ENCODE results near the gene ANAPC2.

The ANAPC2 gene

GRCh38 chr9:137191691-137192447 is 3.5 kb upstream of the ANAPC2 start:
- TF ChIP-seq, protein P1, sequence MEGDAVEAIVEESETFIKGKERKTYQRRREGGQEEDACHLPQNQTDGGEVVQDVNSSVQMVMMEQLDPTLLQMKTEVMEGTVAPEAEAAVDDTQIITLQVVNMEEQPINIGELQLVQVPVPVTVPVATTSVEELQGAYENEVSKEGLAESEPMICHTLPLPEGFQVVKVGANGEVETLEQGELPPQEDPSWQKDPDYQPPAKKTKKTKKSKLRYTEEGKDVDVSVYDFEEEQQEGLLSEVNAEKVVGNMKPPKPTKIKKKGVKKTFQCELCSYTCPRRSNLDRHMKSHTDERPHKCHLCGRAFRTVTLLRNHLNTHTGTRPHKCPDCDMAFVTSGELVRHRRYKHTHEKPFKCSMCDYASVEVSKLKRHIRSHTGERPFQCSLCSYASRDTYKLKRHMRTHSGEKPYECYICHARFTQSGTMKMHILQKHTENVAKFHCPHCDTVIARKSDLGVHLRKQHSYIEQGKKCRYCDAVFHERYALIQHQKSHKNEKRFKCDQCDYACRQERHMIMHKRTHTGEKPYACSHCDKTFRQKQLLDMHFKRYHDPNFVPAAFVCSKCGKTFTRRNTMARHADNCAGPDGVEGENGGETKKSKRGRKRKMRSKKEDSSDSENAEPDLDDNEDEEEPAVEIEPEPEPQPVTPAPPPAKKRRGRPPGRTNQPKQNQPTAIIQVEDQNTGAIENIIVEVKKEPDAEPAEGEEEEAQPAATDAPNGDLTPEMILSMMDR (IDR thresholded peaks at IDR 0.05; ENCODE audit: low read depth, low read length, missing control alignments) = no peak
- in situ Hi-C loops (cut with HindIII; ENCODE audit: low sequenced_read_pairs) = no loop called here
- no peak overlapping the region for H3K4me3 ChIP-seq (ENCODE audit: low read depth, low read length)
- DNase-seq (ENCODE audit: low read depth) = no peak

GRCh38 chr9:137191245-137191644 is 2.9 kb upstream of the ANAPC2 start:
- no peak for DNase-seq (ENCODE audit: low read depth)
- TF ChIP-seq, protein P1 (IDR thresholded peaks at IDR 0.05; ENCODE audit: low read depth, low read length, missing control alignments) = no peak
- H3K4me3 ChIP-seq (ENCODE audit: low read depth, low read length) = no peak overlapping the region
- in situ Hi-C loops (cut with HindIII; ENCODE audit: low sequenced_read_pairs) = no loop called here

- DNase-seq (ENCODE audit: low read depth) = no peak
- no peak overlapping the region for H3K4me3 ChIP-seq (ENCODE audit: low read depth, low read length)
- in situ Hi-C loops (cut with HindIII; ENCODE audit: low sequenced_read_pairs) = no loop called here
- TF ChIP-seq, protein P1 (IDR thresholded peaks at IDR 0.05; ENCODE audit: low read depth, low read length, missing control alignments) = no peak
These were observed 2.0 kb upstream of the ANAPC2 start for GRCh38 chr9:137190315-137190856.

DNA sequence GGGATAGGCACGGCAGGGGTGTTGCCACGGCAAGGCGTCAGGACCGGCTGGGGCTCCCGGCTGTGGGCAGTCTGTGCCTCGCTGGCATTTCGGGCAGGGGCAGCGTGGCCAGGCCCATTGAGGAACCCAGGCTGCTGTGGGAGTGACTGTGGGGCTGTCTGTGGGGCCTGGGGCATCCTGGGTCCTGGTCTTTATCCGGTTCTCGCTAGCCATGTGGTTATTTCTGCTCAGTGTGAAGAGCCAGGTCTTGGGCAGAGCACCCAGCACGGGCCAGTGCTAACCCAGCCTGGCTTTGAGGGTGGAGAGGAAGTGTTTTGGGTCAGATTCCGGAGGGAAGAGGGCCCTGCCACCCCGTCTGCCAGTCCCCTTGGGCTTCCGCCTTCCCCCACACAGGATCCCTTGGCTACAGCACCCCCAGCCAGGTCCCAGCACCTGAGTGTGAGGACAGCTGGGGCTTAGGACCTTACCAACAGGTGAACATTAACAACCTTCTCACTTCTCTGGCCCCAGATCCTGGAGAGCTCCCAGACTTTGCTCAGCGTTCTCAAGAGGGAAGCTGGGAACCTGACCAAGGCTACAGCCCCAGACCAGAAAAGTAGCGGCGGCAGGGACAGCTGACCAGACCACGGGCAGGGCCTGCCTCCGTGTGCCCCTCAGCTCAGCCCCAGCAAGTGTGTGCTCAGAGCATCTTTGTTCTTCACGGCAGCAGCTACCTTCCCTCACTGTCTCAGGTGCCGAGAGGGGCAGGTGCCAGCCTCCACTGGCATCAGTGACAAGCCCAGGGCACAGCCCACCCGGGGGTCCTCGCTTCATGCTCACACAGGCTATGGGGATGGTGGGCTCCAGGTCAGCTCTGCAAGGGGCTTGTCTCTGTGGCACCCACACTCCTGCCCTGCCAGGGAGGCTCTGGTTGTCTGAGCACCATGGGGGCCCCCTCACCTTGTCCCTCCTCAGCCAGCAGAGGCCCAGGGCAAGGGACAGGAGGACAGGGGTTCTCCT is 1.2 kb upstream of the ANAPC2 start:
- in situ Hi-C loops (cut with HindIII; ENCODE audit: low sequenced_read_pairs) = no loop called here
- TF ChIP-seq, protein P1 (IDR thresholded peaks at IDR 0.05; ENCODE audit: low read depth, low read length, missing control alignments) = no peak
- H3K4me3 ChIP-seq (ENCODE audit: low read depth, low read length) = peak overlapping the region; percentile 93
- no peak for DNase-seq (ENCODE audit: low read depth)

GRCh38 chr9:137188086-137188489 is 272 bp downstream of the ANAPC2 start:
- in situ Hi-C loops (cut with HindIII; ENCODE audit: low sequenced_read_pairs) = no loop called here
- peak overlapping the region; percentile 93 for H3K4me3 ChIP-seq (ENCODE audit: low read depth, low read length)
- DNase-seq (ENCODE audit: low read depth) = no peak
- TF ChIP-seq, protein P1 (IDR thresholded peaks at IDR 0.05; ENCODE audit: low read depth, low read length, missing control alignments) = no peak

DNA sequence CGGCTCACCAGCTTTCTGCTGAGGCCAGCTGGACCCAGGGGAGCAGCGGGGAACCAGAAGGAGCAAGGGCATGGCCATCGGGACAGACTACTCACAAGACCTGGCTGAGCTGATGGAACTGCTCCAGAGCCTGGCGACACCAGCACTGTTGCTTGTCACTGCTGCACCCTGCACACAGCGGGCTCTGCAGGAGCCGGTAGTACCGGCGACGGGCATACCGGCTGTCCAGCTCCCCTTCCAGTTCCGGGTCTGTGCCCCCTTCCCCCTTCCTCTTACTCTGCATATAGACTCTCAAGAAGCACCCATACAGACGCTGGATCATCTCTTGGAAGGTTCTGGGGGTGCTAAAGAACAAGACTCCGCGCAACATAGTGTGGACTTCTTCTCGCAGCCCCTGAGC is 974 bp downstream of the ANAPC2 start:
- in situ Hi-C loops (cut with HindIII; ENCODE audit: low sequenced_read_pairs) = no loop called here

More for the DNA sequence above, 974 bp downstream of the ANAPC2 start:
- no peak for DNase-seq (ENCODE audit: low read depth)
- TF ChIP-seq, protein P1 (IDR thresholded peaks at IDR 0.05; ENCODE audit: low read depth, low read length, missing control alignments) = no peak
- peak overlapping the region; percentile 93 for H3K4me3 ChIP-seq (ENCODE audit: low read depth, low read length)
